Keratinocyte (primary cell): ENCODE results near the gene UQCC3. TPM values are rescaled to one million over a fixed set of nuclear protein-coding genes. Genes with fewer than 3 reads are reported as not detected.

ENCODE experiments used
- DNase-seq: peaks from one replicate; pipeline ENCODE4 v3.0.0-alpha.2; 2011; ENCODE audit warnings: low read depth, missing footprints, low spot score
- FAIRE-seq: peaks from 2 replicates; lab custom pipeline; 2011; peaks lifted over from hg19 to GRCh38; lab: Jason Lieb, UNC
- H2AFZ ChIP-seq: 2 replicates; pipeline ENCODE4 v1.6.0; 2012; ENCODE audit warnings: low read length, control low read depth, inconsistent platforms; ENCODE audit not compliant: control insufficient read depth
- H3K27ac ChIP-seq: 2 replicates; pipeline ENCODE4 v1.5.1; 2011; ENCODE audit warnings: low read length; ENCODE audit not compliant: control insufficient read depth, insufficient read depth
- H3K27me3 ChIP-seq: 3 replicates; pipeline ENCODE4 v1.6.0; 2011; ENCODE audit warnings: low read length; ENCODE audit not compliant: control insufficient read depth, insufficient read depth; ENCODE audit errors: extremely low read depth
- H3K36me3 ChIP-seq, 2 experiments: 2 replicates in 1 of 2; 3 replicates in 1 of 2; pipeline ENCODE4 v1.5.1; 2011; ENCODE audit warnings: low read length in 2 of 2, mild to moderate bottlenecking in 1 of 2; ENCODE audit not compliant: control insufficient read depth in 2 of 2, insufficient read depth in 2 of 2; ENCODE audit errors: extremely low read depth in 1 of 2
- H3K4me1 ChIP-seq: 3 replicates; pipeline ENCODE4 v1.5.1; 2011; ENCODE audit warnings: low read length; ENCODE audit not compliant: control insufficient read depth, insufficient read depth; ENCODE audit errors: extremely low read depth
- H3K4me2 ChIP-seq: 3 replicates; pipeline ENCODE4 v1.6.0; 2011; ENCODE audit warnings: low read depth, low read length; ENCODE audit not compliant: control insufficient read depth, insufficient read depth; ENCODE audit errors: extremely low read depth
- H3K4me3 ChIP-seq, 3 experiments: fragments of 200-600 bp in 1 of 3; sonication (generic) in 1 of 3; 2 replicates in 2 of 3; 3 replicates in 1 of 3; pipeline ENCODE4 v1.5.1; 2011 to 2016; ENCODE audit warnings: low read length in 3 of 3, mild to moderate bottlenecking in 3 of 3, control low read depth in 2 of 3, inconsistent platforms in 1 of 3, low read depth in 1 of 3, mixed read lengths in 1 of 3, mixed run types in 1 of 3, moderate library complexity in 1 of 3; ENCODE audit not compliant: control insufficient read depth in 2 of 3, insufficient read depth in 2 of 3; ENCODE audit errors: extremely low read depth in 1 of 3
- H3K79me2 ChIP-seq: 2 replicates; pipeline ENCODE4 v1.6.0; 2012; ENCODE audit warnings: low read length; ENCODE audit not compliant: control insufficient read depth, insufficient read depth
- H3K9ac ChIP-seq: 3 replicates; pipeline ENCODE4 v1.6.0; 2011; ENCODE audit warnings: low read length; ENCODE audit not compliant: control insufficient read depth, insufficient read depth; ENCODE audit errors: extremely low read depth
- H3K9me1 ChIP-seq: 3 replicates; pipeline ENCODE4 v1.6.0; 2011; ENCODE audit warnings: low read length; ENCODE audit not compliant: control insufficient read depth, insufficient read depth; ENCODE audit errors: extremely low read depth
- H3K9me3 ChIP-seq: 2 replicates; pipeline ENCODE4 v1.5.1; 2012; ENCODE audit warnings: low read depth, low read length; ENCODE audit not compliant: control insufficient read depth
- H4K20me1 ChIP-seq: 3 replicates; pipeline ENCODE4 v1.6.0; 2011; ENCODE audit warnings: low read length; ENCODE audit not compliant: control insufficient read depth, insufficient read depth; ENCODE audit errors: extremely low read depth
- CTCF ChIP-seq, 3 experiments: IDR thresholded peaks in 1 of 3; conservative IDR thresholded peaks in 1 of 3; optimal IDR thresholded peaks in 1 of 3; 2 replicates in 2 of 3; 3 replicates in 1 of 3; pipeline versions ENCODE3 to v1.5.1; 2011; ENCODE audit warnings: low read length in 3 of 3, mild to moderate bottlenecking in 3 of 3, moderate library complexity in 2 of 3, control low read depth in 1 of 3, inconsistent platforms in 1 of 3; ENCODE audit not compliant: insufficient read depth in 2 of 3; ENCODE audit errors: extremely low read depth in 1 of 3
- EZH2 ChIP-seq: IDR thresholded peaks from one replicate; pipeline ENCODE4 v1.6.1; 2012; ENCODE audit warnings: inconsistent platforms, mild to moderate bottlenecking, low read length, moderate library complexity
- dilution Hi-C: fragments of 300-500 bp; cut with MboI; formaldehyde crosslinking; loops from one replicate; pipeline ENCODE4 v1.7.0; 2020; ENCODE audit warnings: low sequenced_read_pairs; ENCODE audit not compliant: extremely low pct_ligation_motif_present
- polyA plus RNA-seq, 5 experiments: library from polyadenylated mRNA; depleted of rRNA in 3 of 5; stranded (reverse) in 3 of 5; stranded (forward) in 1 of 5; unstranded in 1 of 5; fragments of >200 nt; gene quantifications; 1 replicate in 1 of 5; 2 replicates in 3 of 5; 3 replicates in 1 of 5; pipeline versions ENCODE4 v1.2.1 to v1.2.3, GENCODE V29; 2011 to 2012; ENCODE audit warnings: missing spikeins in 2 of 5, low read depth in 1 of 5, low replicate concordance in 1 of 5

UQCC3 gene
- polyA plus RNA-seq, 1 donor (not counting 4 experiments of a cell fraction or from before 2014, with no cell fraction given), result 8.6 TPM

- no peaks in the 10 kb centered on the region for H3K9me1 ChIP-seq
- no peak overlapping the region for H3K9ac ChIP-seq
- H2AFZ ChIP-seq, result no peak overlapping the region
- no peak for TF ChIP-seq CTCF (optimal IDR thresholded peaks at IDR 0.05 in 1 of 3, IDR thresholded peaks at IDR 0.05 in 1 of 3, conservative IDR thresholded peaks at IDR 0.05 in 1 of 3; ENCODE audit: extremely low read depth in 1 of 3, insufficient read depth in 2 of 3, low read length in 3 of 3)
- TF ChIP-seq EZH2, result no peak
- dilution Hi-C loops, result no loop called here
- no peaks in the 10 kb centered on the region for H3K79me2 ChIP-seq
- peaks cover 12% of the 10 kb centered on the region for H3K4me1 ChIP-seq
- no peaks in the 10 kb centered on the region for H3K27me3 ChIP-seq
- H3K4me2 ChIP-seq, result no peak overlapping the region
- H3K36me3 ChIP-seq, result peaks cover 4 to 15% of the 10 kb centered on the region in 2 experiments
- H3K4me3 ChIP-seq, result no peak overlapping the region
- no peaks in the 10 kb centered on the region for H4K20me1 ChIP-seq
- H3K9me3 ChIP-seq, result no peaks in the 10 kb centered on the region
- H3K27ac ChIP-seq, result no peak overlapping the region
- DNase-seq (no peak), FAIRE-seq (no peak)
Observed at GRCh38 chr11:62687508-62688396, 16.3 kb downstream of the UQCC3 start.

- H3K27me3 ChIP-seq, result no peaks in the 10 kb centered on the region
- no peaks in the 10 kb centered on the region for H3K9me3 ChIP-seq
- no peak for TF ChIP-seq EZH2
- no peak for TF ChIP-seq CTCF (optimal IDR thresholded peaks at IDR 0.05 in 1 of 3, IDR thresholded peaks at IDR 0.05 in 1 of 3, conservative IDR thresholded peaks at IDR 0.05 in 1 of 3; ENCODE audit: extremely low read depth in 1 of 3, insufficient read depth in 2 of 3, low read length in 3 of 3)
- H3K4me1 ChIP-seq, result peaks cover 12% of the 10 kb centered on the region
- peaks cover 4 to 16% of the 10 kb centered on the region in 2 experiments for H3K36me3 ChIP-seq
- no peaks in the 10 kb centered on the region for H3K9me1 ChIP-seq
- DNase-seq, result no peak
- dilution Hi-C loops, result no loop called here
- H2AFZ ChIP-seq, result no peak overlapping the region
- H3K27ac ChIP-seq, result no peak overlapping the region
- H3K4me2 ChIP-seq, result no peak overlapping the region
- H3K79me2 ChIP-seq, result no peaks in the 10 kb centered on the region
- no peaks in the 10 kb centered on the region for H4K20me1 ChIP-seq
- no peak for FAIRE-seq
- no peak overlapping the region for H3K4me3 ChIP-seq
- H3K9ac ChIP-seq, result no peak overlapping the region
Observed at GRCh38 chr11:62688491-62688890, 17.0 kb downstream of the UQCC3 start.
